Stimulated activated CD4-positive, alpha-beta T cell treated with anti-CD3 and anti-CD28 coated beads, TNF-alpha, amount 100 ng/mL, for 1 hour (primary cell): ENCODE data around the gene SNAI3.
A peak's percentile ranks its signal among the peaks of the same experiment; 100 is the strongest.

Experiments
- DNase-seq, 3 donors: peaks; one replicate each; pipeline ENCODE4 v3.0.0-alpha.2; 2020; ENCODE audit warnings: low read depth in 3 of 3, low spot score in 1 of 3

The SNAI3 gene

GRCh38 chr16:88721815-88722755 is 35.8 kb upstream of the SNAI3 start:
- no peak for DNase-seq

- no peak for DNase-seq
Measured at GRCh38 chr16:88721236-88721635, 34.9 kb upstream of the SNAI3 start.

- DNase-seq, result no peak
Measured at GRCh38 chr16:88720396-88720970, 34.2 kb upstream of the SNAI3 start.

- DNase-seq, result no peak
Measured at GRCh38 chr16:88719933-88720296, 33.6 kb upstream of the SNAI3 start.

- no peak for DNase-seq
Measured at GRCh38 chr16:88719267-88719932, 33.1 kb upstream of the SNAI3 start.

- DNase-seq, result no peak
Measured at GRCh38 chr16:88718178-88718577, 31.9 kb upstream of the SNAI3 start.

- no peak for DNase-seq
Measured at GRCh38 chr16:88716601-88717001, 30.3 kb upstream of the SNAI3 start.

GRCh38 chr16:88716201-88716600 is 29.9 kb upstream of the SNAI3 start:
- no peak for DNase-seq

GRCh38 chr16:88715312-88716190 is 29.2 kb upstream of the SNAI3 start:
- no peak for DNase-seq

- no peak for DNase-seq
Measured at GRCh38 chr16:88714420-88715302, 28.4 kb upstream of the SNAI3 start.

GRCh38 chr16:88713568-88714419 is 27.5 kb upstream of the SNAI3 start:
- DNase-seq, result no peak

GRCh38 chr16:88713054-88713453 is 26.7 kb upstream of the SNAI3 start:
- no peak for DNase-seq

GRCh38 chr16:88712362-88712979 is 26.2 kb upstream of the SNAI3 start:
- DNase-seq, result no peak

- no peak for DNase-seq
Measured at GRCh38 chr16:88711750-88712340, 25.5 kb upstream of the SNAI3 start.

GRCh38 chr16:88710556-88710955 is 24.2 kb upstream of the SNAI3 start:
- DNase-seq, result no peak

GRCh38 chr16:88706965-88707826 is 20.9 kb upstream of the SNAI3 start:
- DNase-seq, result no peak

GRCh38 chr16:88706229-88706964 is 20.1 kb upstream of the SNAI3 start, which contains the start of the genes CTU2 and RNF166:
CTU2 (plus strand) TSS chr16:88706503; CDS start chr16:88706531, 28 bp downstream.
RNF166 (minus strand) TSS chr16:88706408; CDS start chr16:88706325, 83 bp downstream.
- peak; percentile 63 to 92 (median 78) for DNase-seq
